Cardiac fibroblast (primary cell): ENCODE measurements around the gene CFAP46.

Experiments
- DNase-seq, 2 donors: peaks; one replicate each; pipeline versions ENCODE4 v3.0.0 to v3.0.0-alpha.2; 2010; ENCODE audit warnings: low read depth in 2 of 2
- H3K4me3 ChIP-seq, 2 donors: replicated peaks in 1 of 2; 1 replicate in 1 of 2; 2 replicates in 1 of 2; pipeline ENCODE4 v1.5.1; 2011; ENCODE audit warnings: low read depth in 2 of 2, low read length in 2 of 2, mild to moderate bottlenecking in 2 of 2, moderate library complexity in 1 of 2
- CTCF ChIP-seq: IDR thresholded peaks from one replicate; pipeline ENCODE4 v1.5.1; 2011; ENCODE audit warnings: low read depth, mild to moderate bottlenecking, low read length, inconsistent platforms

Gene CFAP46

GRCh38 chr10:132789659-132790148 lies 152.7 kb downstream of the CFAP46 start:
- no peak overlapping the region for H3K4me3 ChIP-seq
- DNase-seq: no peak
- no peak for TF ChIP-seq CTCF

- DNase-seq: no peak
- TF ChIP-seq CTCF: no peak
- no peak overlapping the region for H3K4me3 ChIP-seq
Observed at GRCh38 chr10:132788831-132789219, 153.5 kb downstream of the CFAP46 start.

- TF ChIP-seq CTCF: peak; percentile 16
- no peak overlapping the region for H3K4me3 ChIP-seq
Observed at GRCh38 chr10:132788180-132788830, 154.1 kb downstream of the CFAP46 start.

GRCh38 chr10:132787495-132788179 lies 154.7 kb downstream of the CFAP46 start:
- no peak for DNase-seq
- no peak for TF ChIP-seq CTCF
- no peak overlapping the region for H3K4me3 ChIP-seq

More at GRCh38 chr10:132788180-132788830, 154.1 kb downstream of the CFAP46 start:
- DNase-seq: peak; percentile 16 to 30

GRCh38 chr10:132786884-132787494 lies 155.4 kb downstream of the CFAP46 start:
- DNase-seq: no peak
- no peak for TF ChIP-seq CTCF
- H3K4me3 ChIP-seq: no peak overlapping the region

GRCh38 chr10:132786476-132786883 lies 155.9 kb downstream of the CFAP46 start:
- no peak overlapping the region for H3K4me3 ChIP-seq
- TF ChIP-seq CTCF: no peak
- DNase-seq: no peak
